NCI-H2029 treated with DMSO at 0.1 percent for 48 hours (cell line): ENCODE measurements around the gene COG2.
"Not testable (repeated sequence)": the region's sequence is repeated elsewhere in the genome, so short reads cannot be mapped to it uniquely, and the experiment has no call there.

ENCODE experiments used
- DNase-seq: peaks from one replicate; lab custom pipeline; 2025; lab: John Stamatoyannopoulos, UW

COG2 gene

GRCh38 chr1:230715510-230715909, 73.2 kb downstream of the COG2 start:
- DNase-seq, result no peak

- not testable (repeated sequence) for DNase-seq
These were observed 74.2 kb downstream of the COG2 start for GRCh38 chr1:230716453-230716852.

- DNase-seq, result no peak
These were observed 75.0 kb downstream of the COG2 start for GRCh38 chr1:230717251-230717650.

GRCh38 chr1:230721849-230722522, 79.7 kb downstream of the COG2 start:
- not testable (repeated sequence) for DNase-seq

- no peak for DNase-seq
These were observed 83.2 kb downstream of the COG2 start for GRCh38 chr1:230725256-230726012.

- DNase-seq, result no peak
These were observed 86.6 kb downstream of the COG2 start for GRCh38 chr1:230728710-230729392.

- peak; percentile 28 for DNase-seq
These were observed 88.7 kb downstream of the COG2 start for GRCh38 chr1:230730977-230731376.

GRCh38 chr1:230735447-230735846, 93.2 kb downstream of the COG2 start:
- DNase-seq, result peak; percentile 33

GRCh38 chr1:230737622-230738262, 95.5 kb downstream of the COG2 start:
- no peak for DNase-seq

GRCh38 chr1:230739564-230740290, 97.4 kb downstream of the COG2 start:
- no peak for DNase-seq
